Kidney glomerular epithelial cell (primary cell): Measurements from ENCODE around the gene NUP42.
A peak's percentile ranks its signal among the peaks of the same experiment; 100 is the strongest.
"Not testable (repeated sequence)": the region's sequence is repeated elsewhere in the genome, so short reads cannot be mapped to it uniquely, and the experiment has no call there.

Source experiments
- DNase-seq: peaks from one replicate; lab custom pipeline; 2025; lab: John Stamatoyannopoulos, UW

NUP42 gene

GRCh38 chr7:23181684-23182553 is at the start of gene NUP42:
NUP42 (plus strand) TSS chr7:23182048; CDS start chr7:23182086, 38 bp downstream.
- peak; percentile 94 for DNase-seq

- DNase-seq = no peak
These were observed 48.1 kb upstream of the NUP42 start for GRCh38 chr7:23133797-23134196.

GRCh38 chr7:23135755-23136154 is 46.1 kb upstream of the NUP42 start:
- no peak for DNase-seq

GRCh38 chr7:23136216-23136615 is 45.6 kb upstream of the NUP42 start:
- no peak for DNase-seq

- no peak for DNase-seq
These were observed 24.2 kb upstream of the NUP42 start for GRCh38 chr7:23157679-23158078.

GRCh38 chr7:23158546-23158945 is 23.3 kb upstream of the NUP42 start:
- no peak for DNase-seq

GRCh38 chr7:23161482-23161881 is 20.4 kb upstream of the NUP42 start:
- DNase-seq = no peak

GRCh38 chr7:23164846-23165245 is 17.0 kb upstream of the NUP42 start:
- DNase-seq = no peak

GRCh38 chr7:23165316-23165715 is 16.5 kb upstream of the NUP42 start:
- no peak for DNase-seq

GRCh38 chr7:23167691-23168090 is 14.2 kb upstream of the NUP42 start:
- no peak for DNase-seq

- no peak for DNase-seq
These were observed 13.6 kb upstream of the NUP42 start for GRCh38 chr7:23168111-23168885.

GRCh38 chr7:23175938-23176337 is 5.9 kb upstream of the NUP42 start:
- DNase-seq = no peak

- DNase-seq = no peak
These were observed 1.6 kb downstream of the NUP42 start for GRCh38 chr7:23183279-23184012.

- no peak for DNase-seq
These were observed 2.4 kb downstream of the NUP42 start for GRCh38 chr7:23184291-23184690.

GRCh38 chr7:23184709-23185359 is 3.0 kb downstream of the NUP42 start:
- peak; percentile 57 for DNase-seq

GRCh38 chr7:23185980-23186379 is 4.1 kb downstream of the NUP42 start:
- no peak for DNase-seq

- no peak for DNase-seq
These were observed 9.2 kb downstream of the NUP42 start for GRCh38 chr7:23191022-23191421.

GRCh38 chr7:23193650-23194227 is 11.9 kb downstream of the NUP42 start:
- DNase-seq = not testable (repeated sequence)

- no peak for DNase-seq
These were observed 14.5 kb downstream of the NUP42 start for GRCh38 chr7:23196306-23196705.

- DNase-seq = not testable (repeated sequence)
These were observed 15.9 kb downstream of the NUP42 start for GRCh38 chr7:23197745-23198144.

GRCh38 chr7:23200331-23200730 is 18.5 kb downstream of the NUP42 start:
- DNase-seq = no peak

- no peak for DNase-seq
These were observed 22.4 kb downstream of the NUP42 start for GRCh38 chr7:23204241-23204640.
